ENCODE data around the gene ASB7.

GRCh38 chr15:100601617-100602063, 749 bp upstream of the ASB7 start:
- no peak for TF ChIP-seq CTCF (conservative IDR thresholded peaks at IDR 0.05 in 1 of 2, IDR thresholded peaks at IDR 0.05 in 1 of 2; ENCODE audit: low read depth in 1 of 2, low read length in 2 of 2)
- no peak for TF ChIP-seq EZH2 (IDR thresholded peaks at IDR 0.05; ENCODE audit: low read length, missing control alignments)
